Measurements from ENCODE around the gene RIMBP3C.

Gene RIMBP3C

DNA sequence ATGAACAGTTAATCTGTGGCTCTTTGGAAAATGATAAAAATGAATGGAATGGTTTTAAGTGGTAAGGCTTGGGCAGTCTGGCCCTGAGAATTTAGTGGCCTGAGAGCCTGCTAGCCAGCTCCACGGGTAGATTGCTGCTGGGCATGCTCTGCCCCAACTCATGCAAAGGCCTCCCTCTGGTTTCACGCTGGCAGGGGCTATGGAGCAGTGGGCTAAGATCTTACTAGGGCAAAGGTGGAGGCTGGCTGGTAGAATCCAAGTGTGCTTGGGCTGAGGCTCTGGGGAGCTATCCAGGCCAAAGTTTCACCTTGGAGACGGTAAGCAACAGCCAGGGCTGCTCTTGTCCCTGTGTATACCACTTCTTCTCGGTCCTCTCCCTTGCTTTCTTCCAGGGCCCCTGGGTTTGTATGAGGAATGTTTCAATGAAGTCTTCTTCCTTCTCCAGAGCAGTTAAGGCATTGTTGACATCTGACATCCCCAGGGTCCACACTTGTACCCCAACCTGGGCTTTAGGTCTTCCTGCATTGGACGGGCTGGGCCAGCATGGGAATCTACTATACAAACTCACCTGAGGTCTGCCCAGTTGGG lies 43.7 kb upstream of the RIMBP3C start:
- no peaks in the 10 kb centered on the region for H3K9me3 ChIP-seq (ENCODE audit: insufficient read depth, low read length, severe bottlenecking)
- no peak overlapping the region for H3K27ac ChIP-seq (ENCODE audit: low read length)
- H3K4me2 ChIP-seq (ENCODE audit: insufficient read depth, low read length), result no peak overlapping the region
- no peaks in the 10 kb centered on the region for H3K27me3 ChIP-seq (ENCODE audit: insufficient read depth, low read length, poor library complexity)
- no peaks in the 10 kb centered on the region for H3K4me1 ChIP-seq (ENCODE audit: insufficient read depth, low read length)
- H3K79me2 ChIP-seq (ENCODE audit: insufficient read depth, low read length), result peaks cover 100% of the 10 kb centered on the region
- peaks cover 77% of the 10 kb centered on the region for H3K36me3 ChIP-seq (ENCODE audit: insufficient read depth, low read length)
- ATAC-seq (ENCODE audit: insufficient read depth, low read depth), result no peak
- no peak for DNase-seq
- TF ChIP-seq EZH2 (IDR thresholded peaks at IDR 0.05; ENCODE audit: borderline replicate concordance, low read depth, low read length, severe bottlenecking), result no peak
- TF ChIP-seq, protein P1, sequence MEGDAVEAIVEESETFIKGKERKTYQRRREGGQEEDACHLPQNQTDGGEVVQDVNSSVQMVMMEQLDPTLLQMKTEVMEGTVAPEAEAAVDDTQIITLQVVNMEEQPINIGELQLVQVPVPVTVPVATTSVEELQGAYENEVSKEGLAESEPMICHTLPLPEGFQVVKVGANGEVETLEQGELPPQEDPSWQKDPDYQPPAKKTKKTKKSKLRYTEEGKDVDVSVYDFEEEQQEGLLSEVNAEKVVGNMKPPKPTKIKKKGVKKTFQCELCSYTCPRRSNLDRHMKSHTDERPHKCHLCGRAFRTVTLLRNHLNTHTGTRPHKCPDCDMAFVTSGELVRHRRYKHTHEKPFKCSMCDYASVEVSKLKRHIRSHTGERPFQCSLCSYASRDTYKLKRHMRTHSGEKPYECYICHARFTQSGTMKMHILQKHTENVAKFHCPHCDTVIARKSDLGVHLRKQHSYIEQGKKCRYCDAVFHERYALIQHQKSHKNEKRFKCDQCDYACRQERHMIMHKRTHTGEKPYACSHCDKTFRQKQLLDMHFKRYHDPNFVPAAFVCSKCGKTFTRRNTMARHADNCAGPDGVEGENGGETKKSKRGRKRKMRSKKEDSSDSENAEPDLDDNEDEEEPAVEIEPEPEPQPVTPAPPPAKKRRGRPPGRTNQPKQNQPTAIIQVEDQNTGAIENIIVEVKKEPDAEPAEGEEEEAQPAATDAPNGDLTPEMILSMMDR (IDR thresholded peaks at IDR 0.05; ENCODE audit: borderline replicate concordance, extremely low read depth, low read length, poor library complexity, severe bottlenecking), result no peak
- no peak overlapping the region for H3K4me3 ChIP-seq (ENCODE audit: low read depth in 1 of 2, low read length in 2 of 2)
- H4K20me1 ChIP-seq (ENCODE audit: insufficient read depth, low read length), result peaks cover 94% of the 10 kb centered on the region
- no peak overlapping the region for H3K9ac ChIP-seq (ENCODE audit: low read depth, low read length)
- no peak overlapping the region for H2AFZ ChIP-seq (ENCODE audit: low read depth, low read length)

GRCh38 chr22:21593406-21594232 lies 42.4 kb upstream of the RIMBP3C start:
- Histone ChIP-seq H3K4me1 (ENCODE audit: insufficient read depth, low read length) (no peaks in the 10 kb centered on the region), H3K36me3 (ENCODE audit: insufficient read depth, low read length) (peaks cover 71% of the 10 kb centered on the region)

GRCh38 chr22:21592422-21592821 lies 41.2 kb upstream of the RIMBP3C start:
- Histone ChIP-seq H3K27ac (ENCODE audit: low read length) (no peak overlapping the region), H3K9me3 (ENCODE audit: insufficient read depth, low read length, severe bottlenecking) (no peaks in the 10 kb centered on the region), H4K20me1 (ENCODE audit: insufficient read depth, low read length) (peaks cover 93% of the 10 kb centered on the region), H3K4me3 (ENCODE audit: low read depth in 1 of 2, low read length in 2 of 2) (no peak overlapping the region), H3K9ac (ENCODE audit: low read depth, low read length) (no peak overlapping the region), H3K79me2 (ENCODE audit: insufficient read depth, low read length) (peaks cover 98% of the 10 kb centered on the region), H2AFZ (ENCODE audit: low read depth, low read length) (no peak overlapping the region), H3K27me3 (ENCODE audit: insufficient read depth, low read length, poor library complexity) (no peaks in the 10 kb centered on the region), H3K4me2 (ENCODE audit: insufficient read depth, low read length) (no peak overlapping the region), H3K4me1 (ENCODE audit: insufficient read depth, low read length) (no peaks in the 10 kb centered on the region), H3K36me3 (ENCODE audit: insufficient read depth, low read length) (peaks cover 73% of the 10 kb centered on the region)
- no peak for TF ChIP-seq EZH2 (IDR thresholded peaks at IDR 0.05; ENCODE audit: borderline replicate concordance, low read depth, low read length, severe bottlenecking)
- TF ChIP-seq, protein P1 (IDR thresholded peaks at IDR 0.05; ENCODE audit: borderline replicate concordance, extremely low read depth, low read length, poor library complexity, severe bottlenecking), result no peak
- ATAC-seq (ENCODE audit: insufficient read depth, low read depth) (no peak), DNase-seq (no peak)

More at GRCh38 chr22:21593406-21594232, 42.4 kb upstream of the RIMBP3C start:
- no peak overlapping the region for H3K9ac ChIP-seq (ENCODE audit: low read depth, low read length)
- H4K20me1 ChIP-seq (ENCODE audit: insufficient read depth, low read length), result peaks cover 91% of the 10 kb centered on the region
- no peaks in the 10 kb centered on the region for H3K27me3 ChIP-seq (ENCODE audit: insufficient read depth, low read length, poor library complexity)
- no peaks in the 10 kb centered on the region for H3K9me3 ChIP-seq (ENCODE audit: insufficient read depth, low read length, severe bottlenecking)
- no peak overlapping the region for H2AFZ ChIP-seq (ENCODE audit: low read depth, low read length)
- no peak overlapping the region for H3K4me2 ChIP-seq (ENCODE audit: insufficient read depth, low read length)
- ATAC-seq (ENCODE audit: insufficient read depth, low read depth) (no peak), DNase-seq (no peak)
- H3K4me3 ChIP-seq (ENCODE audit: low read depth in 1 of 2, low read length in 2 of 2), result no peak overlapping the region
- H3K79me2 ChIP-seq (ENCODE audit: insufficient read depth, low read length), result peaks cover 99% of the 10 kb centered on the region
- TF ChIP-seq EZH2 (IDR thresholded peaks at IDR 0.05; ENCODE audit: borderline replicate concordance, low read depth, low read length, severe bottlenecking), result no peak
- TF ChIP-seq, protein P1 (IDR thresholded peaks at IDR 0.05; ENCODE audit: borderline replicate concordance, extremely low read depth, low read length, poor library complexity, severe bottlenecking), result no peak
- H3K27ac ChIP-seq (ENCODE audit: low read length), result no peak overlapping the region
